ENCODE results near the gene CPSF7. TPM values are rescaled to one million over a fixed set of nuclear protein-coding genes. Genes with fewer than 3 reads are reported as not detected.

The CPSF7 gene
- 27.7 and 34.7 TPM in 2 replicates for total RNA-seq

GRCh38 chr11:61429691-61430582, at the start of gene CPSF7, which contains the start of gene SDHAF2:
Gene CPSF7, minus strand, starts transcription at chr11:61429975. Its CDS starts 740 bp downstream, at chr11:61429235.
Gene SDHAF2, plus strand, starts transcription at chr11:61430124. Its CDS starts 23 bp downstream, at chr11:61430147.

GRCh38 chr11:61361741-61362541, 67.8 kb downstream of the CPSF7 start, which contains the start of the genes CYB561A3 and TMEM138:
Gene CYB561A3, minus strand, starts transcription at chr11:61361882. Its CDS starts 5,169 bp downstream, at chr11:61356713.
Gene TMEM138, plus strand, starts transcription at chr11:61362374. Its CDS starts 2,017 bp downstream, at chr11:61364391.

Other genes with a start within 250 kb of the CPSF7 start
- gene PGA3, start 226.5 kb downstream of the CPSF7 start, total RNA-seq, result not detected in 2 replicates
- gene PGA4, start 207.6 kb downstream of the CPSF7 start, total RNA-seq, result not detected in 2 replicates
- gene PGA5, start 188.8 kb downstream of the CPSF7 start, total RNA-seq, result not detected in 2 replicates
- 0.21 TPM in 1 of 2 replicates, not detected in the other for gene VWCE, start 134.7 kb downstream of the CPSF7 start, total RNA-seq
- gene DDB1, start 96.9 kb downstream of the CPSF7 start, total RNA-seq, result 145 and 181 TPM in 2 replicates
- 35.8 and 36.3 TPM in 2 replicates for gene TKFC, start 96.7 kb downstream of the CPSF7 start, total RNA-seq
- 50.0 and 62.9 TPM in 2 replicates for gene CYB561A3, start 68.1 kb downstream of the CPSF7 start, total RNA-seq
- 24.7 and 29.1 TPM in 2 replicates for gene TMEM138, start 67.6 kb downstream of the CPSF7 start, total RNA-seq
- 8.1 and 8.6 TPM in 2 replicates for gene TMEM216, start 37.4 kb downstream of the CPSF7 start, total RNA-seq
- 29.8 and 45.3 TPM in 2 replicates for gene SDHAF2, start 149 bp upstream of the CPSF7 start, total RNA-seq
- 0.14 TPM in 1 of 2 replicates, not detected in the other for gene LRRC10B, start 78.8 kb upstream of the CPSF7 start, total RNA-seq
- 2.2 and 5.8 TPM in 2 replicates for gene SYT7, start 151.1 kb upstream of the CPSF7 start, total RNA-seq